NCI-H510A treated with DMSO at 0.1 percent for 48 hours (cell line): ENCODE results near the gene DHX57.

ENCODE experiments used
- DNase-seq: peaks from one replicate; lab custom pipeline; 2025; lab: John Stamatoyannopoulos, UW

DHX57 gene

GRCh38 chr2:38750011-38750890, 125.5 kb downstream of the DHX57 start:
- no peak for DNase-seq

GRCh38 chr2:38748943-38749804, 126.6 kb downstream of the DHX57 start:
- no peak for DNase-seq

GRCh38 chr2:38748391-38748790, 127.3 kb downstream of the DHX57 start:
- DNase-seq = no peak

- no peak for DNase-seq
Measured at GRCh38 chr2:38747819-38748218, 127.9 kb downstream of the DHX57 start.
